K562 (cell line): ENCODE measurements around the gene CFP. TPM values are rescaled to one million over a fixed set of nuclear protein-coding genes. Genes with fewer than 3 reads are reported as not detected.

ENCODE experiments used
- ATAC-seq: fragments of 200-7000 bp; cut with Tn5 transposase; 3 replicates; pipeline ENCODE4 v1.9.1; 2020; ENCODE audit warnings: moderate library complexity
- BruUV-seq: library from RNA; stranded (reverse); fragments of 400-500 nt; replicated peaks from 2 replicates; lab custom pipeline; 2021; lab: Mats Ljungman, UMichigan
- CTCF ChIA-PET: fragments of 300-600 bp; formaldehyde crosslinking; extraction: SDS; loops from one replicate; lab custom pipeline; 2021; ENCODE audit warnings: low intra/inter-chr PET ratio; lab: Yijun Ruan, JAX
- POLR2A ChIA-PET: fragments of 300-600, 350-650 bp; sonication (Branson Sonifier 250); formaldehyde crosslinking; extraction: SDS; loops from one replicate; lab custom pipeline; 2021; ENCODE audit warnings: antibody characterized with exemption, inconsistent platforms; lab: Yijun Ruan, JAX
- DNase-seq, 4 experiments: peaks; one replicate each; pipeline versions ENCODE4 v3.0.0 to v3.0.0-alpha.2; 2011 to 2018; ENCODE audit warnings: low spot score in 3 of 4, mixed read lengths in 3 of 4; ENCODE audit errors: extremely low read depth in 1 of 4
- FAIRE-seq: peaks from 2 replicates; lab custom pipeline; 2011; peaks lifted over from hg19 to GRCh38; lab: Jason Lieb, UNC
- H2AFZ ChIP-seq: 2 replicates; pipeline ENCODE4 v1.6.0; 2011; ENCODE audit warnings: low read depth, low read length, control low read depth, inconsistent platforms
- H3K27ac ChIP-seq: fragments of 200-600 bp; 3 replicates; pipeline ENCODE4 v1.8.0; 2011; ENCODE audit warnings: low read depth, mild to moderate bottlenecking, control low read depth, inconsistent platforms, low read length, moderate library complexity, mixed read lengths; ENCODE audit errors: extremely low read depth
- H3K27me3 ChIP-seq, 2 experiments: fragments of 300-600 bp in 1 of 2; 2 replicates in 1 of 2; 3 replicates in 1 of 2; pipeline versions ENCODE4 v1.6.0 to v1.8.0; 2011; ENCODE audit warnings: inconsistent platforms in 2 of 2, low read length in 2 of 2, mild to moderate bottlenecking in 1 of 2, mixed read lengths in 1 of 2, moderate library complexity in 1 of 2; ENCODE audit not compliant: control insufficient read depth in 2 of 2, insufficient read depth in 2 of 2
- H3K36me3 ChIP-seq: fragments of 300-600 bp; 3 replicates; pipeline ENCODE4 v1.8.0; 2011; ENCODE audit warnings: mild to moderate bottlenecking, low read length, inconsistent platforms; ENCODE audit not compliant: control insufficient read depth, insufficient read depth
- H3K4me1 ChIP-seq, 2 experiments: fragments of 200-600 bp in 1 of 2; replicated peaks in 1 of 2; 2 replicates in 1 of 2; 3 replicates in 1 of 2; pipeline versions ENCODE4 v1.5.1 to v1.8.0; 2011; ENCODE audit warnings: inconsistent platforms in 2 of 2, low read length in 2 of 2, mild to moderate bottlenecking in 1 of 2, mixed read lengths in 1 of 2, moderate library complexity in 1 of 2; ENCODE audit not compliant: control insufficient read depth in 2 of 2, insufficient read depth in 2 of 2
- H3K4me2 ChIP-seq: 2 replicates; pipeline ENCODE4 v1.6.1; 2011; ENCODE audit warnings: low read length, control low read depth, inconsistent platforms, mixed read lengths; ENCODE audit not compliant: insufficient read depth
- H3K4me3 ChIP-seq: fragments of 200-600 bp; sonication (generic), shearing (Covaris generic); 2 replicates; pipeline ENCODE4 v1.5.1; 2016; ENCODE audit warnings: control low read depth, inconsistent platforms
- H3K79me2 ChIP-seq: fragments of 200-600 bp; 3 replicates; pipeline ENCODE4 v1.8.0; 2011; ENCODE audit warnings: low read length, inconsistent platforms; ENCODE audit not compliant: control insufficient read depth, insufficient read depth
- H3K9ac ChIP-seq, 2 experiments: 2 replicates each; pipeline versions ENCODE4 v1.6.0 to v1.6.1; 2011; ENCODE audit warnings: low read depth in 2 of 2, low read length in 2 of 2, control low read depth in 1 of 2, inconsistent platforms in 1 of 2, mild to moderate bottlenecking in 1 of 2, mixed read lengths in 1 of 2; ENCODE audit not compliant: insufficient read depth in 1 of 2
- H3K9me1 ChIP-seq: one replicate; pipeline ENCODE4 v1.6.0; 2011; ENCODE audit warnings: inconsistent platforms, mild to moderate bottlenecking, low read length, moderate library complexity; ENCODE audit not compliant: control insufficient read depth, insufficient read depth
- H3K9me3 ChIP-seq: replicated peaks from 2 replicates; pipeline ENCODE4 v1.5.1; 2011; ENCODE audit warnings: low read depth, low read length, inconsistent platforms; ENCODE audit not compliant: control insufficient read depth, insufficient read depth
- H4K20me1 ChIP-seq: replicated peaks from 2 replicates; pipeline ENCODE4 v1.6.1; 2011; ENCODE audit warnings: low read length, inconsistent platforms, mixed read lengths; ENCODE audit not compliant: control insufficient read depth, insufficient read depth
- CTCF ChIP-seq, 3 experiments: IDR thresholded peaks in 2 of 3; conservative IDR thresholded peaks in 1 of 3; 2 replicates each; pipeline ENCODE4 v1.5.1; 2011 to 2012; ENCODE audit warnings: low read length in 3 of 3, mild to moderate bottlenecking in 3 of 3, control low read depth in 2 of 3, improper control_type of control experiment in 1 of 3, inconsistent platforms in 1 of 3, low read depth in 1 of 3, mixed read lengths in 1 of 3, moderate library complexity in 1 of 3; ENCODE audit not compliant: insufficient read depth in 2 of 3
- FOSL1 ChIP-seq: fragments of 200-800 bp; sonication (Bioruptor generic); conservative IDR thresholded peaks from 2 replicates; pipeline ENCODE4 v1.6.1; 2016; ENCODE audit warnings: missing genetic modification characterization, missing compliant biosample characterization
- KLF13 ChIP-seq: fragments of 450-650 bp; IDR thresholded peaks from 2 replicates; pipeline ENCODE4 v1.6.1; 2016; ENCODE audit warnings: missing genetic modification characterization, low read depth, mild to moderate bottlenecking, missing compliant biosample characterization, moderate library complexity, borderline replicate concordance
- PRDM10 ChIP-seq: fragments of 450-650 bp; IDR thresholded peaks from 2 replicates; pipeline ENCODE4 v1.6.1; 2018; ENCODE audit not compliant: partially characterized antibody
- RAD21 ChIP-seq, 2 experiments: fragments of 250-450 bp in 1 of 2; fragments of 450-650 bp in 1 of 2; sonication (Bioruptor Pico) in 1 of 2; formaldehyde crosslinking in 1 of 2; IDR thresholded peaks in 1 of 2; conservative IDR thresholded peaks in 1 of 2; 2 replicates each; pipeline versions ENCODE4 v1.4.0 to v1.8.0; 2020 to 2022; ENCODE audit warnings: mild to moderate bottlenecking in 2 of 2, moderate library complexity in 1 of 2
- REST ChIP-seq, 2 experiments: fragments of 450-650 bp; formaldehyde crosslinking in 1 of 2; IDR thresholded peaks; 2 replicates each; pipeline versions ENCODE4 v1.4.0 to v1.6.1; 2014 to 2020; ENCODE audit warnings: mild to moderate bottlenecking in 2 of 2, borderline replicate concordance in 1 of 2, low read depth in 1 of 2
- WGBS: fragments of 100-300 bp; shearing (Covaris generic); methylation state at CpG from one replicate; pipeline ENCODE4 v1.1.6; 2016; ENCODE audit warnings: low coverage, mixed read lengths; ENCODE audit not compliant: insufficient coverage; ENCODE audit errors: missing lambda C conversion rate; 5-methylcytosine and 5-hydroxymethylcytosine counted together
- in situ Hi-C: fragments of 300-500 bp; cut with MboI; formaldehyde crosslinking; loops from 4 replicates; pipeline ENCODE4 v1.15.0; 2018; ENCODE audit warnings: inconsistent platforms, mixed read lengths
- intact Hi-C: fragments of 100-400 bp; cut with micrococcal nuclease; formaldehyde crosslinking; loops from 2 replicates; pipeline ENCODE4 v1.14.2; 2022
- polyA plus RNA-seq, 8 experiments: library from polyadenylated mRNA; depleted of rRNA in 4 of 8; stranded (reverse) in 5 of 8; unstranded in 3 of 8; fragments of >200 nt; fragmentation: Nextera tagmentation in 2 of 8; fragmentation: Illumina TruSeq in 1 of 8; extraction: Ambion mirVana in 2 of 8; extraction: Trizol in 1 of 8; gene quantifications; 2 replicates each; pipeline versions ENCODE4 v1.2.1 to v1.2.3, GENCODE V29; 2011 to 2014; ENCODE audit warnings: inconsistent platforms in 1 of 8, missing spikeins in 1 of 8
- total RNA-seq, 7 experiments: library from RNA; depleted of rRNA in 6 of 7; stranded (reverse); fragments of >200 nt in 6 of 7; fragmentation: Illumina TruSeq in 2 of 7; extraction: Trizol in 2 of 7; gene quantifications; 2 replicates each; pipeline versions ENCODE4 v1.2.1 to v1.2.3, GENCODE V29; 2011 to 2021; ENCODE audit warnings: low replicate concordance in 1 of 7

The CFP gene
- total and polyA plus RNA-seq, 9 of the 15 experiments (the other 6 are each of a cell fraction or from before 2014, with no cell fraction given), result 0.18 to 2.0 (median 0.55) TPM

GRCh38 chrX:47643926-47644325 is 14.2 kb upstream of the CFP start:
- CTCF ChIA-PET, result no interaction called here
- Histone ChIP-seq H3K36me3 (peaks cover 83% of the 10 kb centered on the region), H3K9me3 (no peaks in the 10 kb centered on the region), H3K4me2 (no peak overlapping the region), H3K27ac (no peak overlapping the region), H3K9me1 (peaks cover 5% of the 10 kb centered on the region), H3K4me3 (no peak overlapping the region), H3K27me3 (no peaks in the 10 kb centered on the region), H3K79me2 (peaks cover 47% of the 10 kb centered on the region), H2AFZ (no peak overlapping the region), H3K9ac (no peak overlapping the region), H3K4me1 (peaks cover 9 to 15% of the 10 kb centered on the region in 2 experiments; a peak in 4 of 5 replicates), H4K20me1 (no peaks in the 10 kb centered on the region)
- no TSS peak for BruUV-seq
- DNase-seq (no peak), ATAC-seq (peak; percentile 65), FAIRE-seq (peak; percentile 71)
- 75% methylated on average over 2 of the region's 2 CpGs for WGBS
- intact Hi-C loops, result no loop called here
- POLR2A ChIA-PET, result interaction anchor here (1.0 to 1.2 kb wide), 2 partner anchors 26 to 120 kb away, joined by 3 read pairs; no protein-coding TSS in a partner anchor
- peak; percentile 10; the same call in 1 of the 2 replicates for TF ChIP-seq REST (IDR thresholded peaks at IDR 0.05; ENCODE audit: borderline replicate concordance)
- no peak for TF ChIP-seq REST (CRISPR knock-in tag; IDR thresholded peaks at IDR 0.05; ENCODE audit: low read depth)
- peak; percentile 9 to 46; a peak in 2 of 4 replicates for TF ChIP-seq RAD21 (CRISPR knock-in tag; conservative IDR thresholded peaks at IDR 0.05 in 1 of 2, IDR thresholded peaks at IDR 0.05 in 1 of 2)
- TF ChIP-seq CTCF (IDR thresholded peaks at IDR 0.05 in 2 of 3, conservative IDR thresholded peaks at IDR 0.05 in 1 of 3; ENCODE audit: insufficient read depth in 2 of 3, low read depth in 1 of 3, low read length in 3 of 3), result peak; percentile 26 to 43 (median 37); a peak in 5 of 6 replicates
- TF ChIP-seq PRDM10, result no peak
- no peak for TF ChIP-seq FOSL1 (tag)
- no peak for TF ChIP-seq KLF13 (tag)
- in situ Hi-C loops, result no loop called here
